ENCODE data around the gene AMH.
A peak's percentile ranks its signal among the peaks of the same experiment; 100 is the strongest.

DNA sequence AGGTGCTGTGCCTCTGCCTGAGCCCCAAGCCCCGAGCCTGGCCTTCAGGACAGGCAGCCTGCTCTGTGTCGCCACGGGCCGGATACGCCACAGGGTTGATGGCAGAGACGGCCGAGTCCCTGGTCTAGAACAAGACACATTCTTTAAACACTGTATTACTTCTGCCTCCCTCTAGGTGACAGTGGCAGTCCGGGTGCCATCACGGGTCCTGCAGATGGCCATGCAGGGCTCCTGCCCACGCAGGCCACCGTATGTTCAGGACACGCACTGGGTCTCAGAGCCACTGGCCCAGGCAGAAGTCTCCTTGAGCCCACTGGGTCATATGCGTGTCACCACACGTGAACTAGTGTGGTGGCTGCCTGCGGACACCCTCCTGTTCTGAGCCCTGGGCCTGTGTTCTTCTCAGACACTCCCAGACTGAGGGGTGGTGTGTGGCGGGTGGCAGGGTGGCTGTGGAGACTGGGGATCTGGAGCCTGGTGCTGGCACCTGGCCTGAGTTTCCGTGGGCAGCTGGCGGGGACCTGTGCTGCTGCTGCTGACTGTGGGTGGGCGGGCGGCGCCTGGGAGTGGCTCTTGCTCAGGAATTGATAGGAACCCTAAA is 17.4 kb upstream of the AMH start:
- no peak for TF ChIP-seq TAF1 (IDR thresholded peaks at IDR 0.05; ENCODE audit: low read depth, low read length)
- peak; percentile 61 for TF ChIP-seq POLR2A (IDR thresholded peaks at IDR 0.05; ENCODE audit: low read depth, low read length)
- TF ChIP-seq POLR2AphosphoS5 (IDR thresholded peaks at IDR 0.05; ENCODE audit: low read depth, low read length) = no peak; the same call in 1 of the 2 replicates
- no peak for TF ChIP-seq PAX5 (IDR thresholded peaks at IDR 0.05; ENCODE audit: insufficient read depth, low read length, severe bottlenecking)
- TF ChIP-seq POU2F2 (IDR thresholded peaks at IDR 0.05; ENCODE audit: low read depth, low read length) = no peak
